ENCODE results near the gene CHRNA10. TPM values are rescaled to one million over a fixed set of nuclear protein-coding genes. Genes with fewer than 3 reads are reported as not detected.
A peak's percentile ranks its signal among the peaks of the same experiment; 100 is the strongest.

The CHRNA10 gene
- total and polyA plus RNA-seq, 12 donors, result 0.24 to 1.6 (median 0.51) TPM

GRCh38 chr11:3641701-3642070 lies 29.5 kb downstream of the CHRNA10 start, which contains the start of gene ART5:
Gene ART5, minus strand, starts transcription at chr11:3641992. Its CDS starts 130 bp downstream, at chr11:3641862.
- no peak for TF ChIP-seq CTCF (IDR thresholded peaks at IDR 0.05)
- Histone ChIP-seq H3K27ac (peak within 1 kb of the TSS; percentile 13 to 86 (median 74)), H3K36me3 (no peaks in the 10 kb centered on the region), H3K9me3 (no peaks in the 10 kb centered on the region), H3K27me3 (peaks cover 0 to 39% (median 0%) of the 10 kb centered on the region in 7 donors), H3K4me3 (peak within 1 kb of the TSS; percentile 42 to 72 (median 65)), H3K4me1 (peaks cover 3 to 34% (median 19%) of the 10 kb centered on the region in 9 donors)
- WGBS, 2 donors, result 12 to 13% methylated on average over 17 to 21 of the region's 21 CpGs
- no peak for ATAC-seq
- intact Hi-C loops (cut with DNase I), result no loop called here
- no peak for DNase-seq

- intact Hi-C loops (cut with DNase I), result no loop called here
These were observed 30.0 kb downstream of the CHRNA10 start for GRCh38 chr11:3641191-3641590.

GRCh38 chr11:3639841-3640240 lies 31.3 kb downstream of the CHRNA10 start:
- ATAC-seq (no peak), DNase-seq (no peak)
- intact Hi-C loops (cut with DNase I), result no loop called here
- no peak for TF ChIP-seq CTCF (IDR thresholded peaks at IDR 0.05)
- no peak overlapping the region for H3K27ac ChIP-seq
- no peaks in the 10 kb centered on the region for H3K9me3 ChIP-seq
- H3K4me1 ChIP-seq, result peaks cover 3 to 26% (median 15%) of the 10 kb centered on the region in 9 donors
- H3K36me3 ChIP-seq, result no peaks in the 10 kb centered on the region
- no peak overlapping the region for H3K4me3 ChIP-seq
- WGBS, 2 donors, result 94% methylated on average over 14 of the region's 14 CpGs
- H3K27me3 ChIP-seq, result peaks cover 0 to 33% (median 0%) of the 10 kb centered on the region in 7 donors

More at GRCh38 chr11:3641191-3641590, 30.0 kb downstream of the CHRNA10 start:
- DNase-seq (no peak), ATAC-seq (no peak)
- peaks cover 3 to 34% (median 19%) of the 10 kb centered on the region in 9 donors for H3K4me1 ChIP-seq
- no peaks in the 10 kb centered on the region for H3K36me3 ChIP-seq
- no peaks in the 10 kb centered on the region for H3K9me3 ChIP-seq
- peak overlapping the region in 1 of 10 donors; percentile 71 for H3K4me3 ChIP-seq
- peaks cover 0 to 39% (median 0%) of the 10 kb centered on the region in 7 donors for H3K27me3 ChIP-seq
- WGBS, 2 donors, result 52 to 56% methylated on average over 8 of the region's 8 CpGs
- H3K27ac ChIP-seq, result no peak overlapping the region
- no peak for TF ChIP-seq CTCF (IDR thresholded peaks at IDR 0.05)

GRCh38 chr11:3638513-3638912 lies 32.7 kb downstream of the CHRNA10 start:
- Histone ChIP-seq H3K27me3 (peaks cover 0 to 24% (median 0%) of the 10 kb centered on the region in 7 donors), H3K36me3 (no peaks in the 10 kb centered on the region), H3K27ac (no peak overlapping the region), H3K4me3 (no peak overlapping the region), H3K9me3 (no peaks in the 10 kb centered on the region), H3K4me1 (peaks cover 3 to 19% (median 11%) of the 10 kb centered on the region in 9 donors)
- DNase-seq (no peak), ATAC-seq (no peak)
- 87 to 91% methylated on average over 5 of the region's 5 CpGs for WGBS, 2 donors
- no peak for TF ChIP-seq CTCF (IDR thresholded peaks at IDR 0.05)
- intact Hi-C loops (cut with DNase I), result no loop called here
